Measurements from ENCODE around the gene TNFRSF8.

Gene TNFRSF8

DNA sequence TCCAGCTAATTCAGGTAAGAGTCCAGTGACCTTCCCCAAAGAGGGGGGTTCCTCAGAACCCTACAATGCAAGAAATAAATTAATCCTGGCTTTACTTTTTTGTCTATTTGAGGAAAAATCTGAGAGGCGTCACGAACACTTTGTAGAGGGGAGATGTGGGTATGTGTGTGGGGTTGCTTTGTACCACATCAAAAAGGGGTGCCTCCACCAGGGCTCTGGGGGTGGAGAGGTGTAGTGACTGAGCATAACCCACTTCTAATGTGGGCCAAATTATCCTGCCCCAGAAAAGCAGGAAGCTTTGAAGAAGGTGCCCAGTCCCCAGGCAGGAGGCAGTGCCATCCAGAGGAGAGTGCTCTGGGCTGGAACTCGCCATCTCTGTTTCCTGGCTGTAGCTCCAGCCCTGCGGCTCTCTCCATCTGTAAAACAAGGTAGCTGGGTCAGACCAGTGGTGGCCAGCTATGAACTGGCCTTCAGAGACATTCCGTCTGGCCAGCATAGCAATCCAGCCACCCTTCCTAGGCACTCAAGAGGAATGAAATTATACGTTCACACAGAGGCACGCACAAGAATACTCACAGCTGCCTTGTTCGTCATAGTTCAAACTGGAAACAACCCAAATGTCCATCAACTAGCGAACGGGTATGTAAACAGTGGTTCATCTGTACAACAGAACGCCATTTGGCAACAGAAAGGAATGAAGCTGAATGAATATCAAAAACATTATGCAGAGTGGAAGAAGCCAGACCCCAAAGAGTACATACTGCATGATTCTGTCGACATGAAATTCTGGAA is 58.3 kb downstream of the TNFRSF8 start:
- no peak for DNase-seq (ENCODE audit: low read depth)

DNA sequence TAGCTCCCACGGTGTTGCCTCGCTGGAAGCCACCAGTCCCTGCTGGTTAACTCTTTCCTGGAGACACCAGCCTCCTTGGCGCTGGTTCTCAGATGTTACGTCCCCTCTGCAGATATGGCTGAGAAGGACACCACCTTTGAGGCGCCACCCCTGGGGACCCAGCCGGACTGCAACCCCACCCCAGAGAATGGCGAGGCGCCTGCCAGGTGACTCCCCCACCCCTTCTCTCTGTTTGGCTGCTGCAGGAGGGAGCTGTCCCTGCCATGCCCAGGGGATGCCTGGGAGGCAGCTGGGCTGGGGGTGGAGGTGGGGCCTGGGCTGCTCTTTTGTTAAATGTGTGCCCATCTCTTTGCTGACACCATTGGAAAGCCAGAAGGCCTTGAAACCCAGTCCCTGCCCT is 60.1 kb downstream of the TNFRSF8 start:
- no peak for DNase-seq (ENCODE audit: low read depth)

DNA sequence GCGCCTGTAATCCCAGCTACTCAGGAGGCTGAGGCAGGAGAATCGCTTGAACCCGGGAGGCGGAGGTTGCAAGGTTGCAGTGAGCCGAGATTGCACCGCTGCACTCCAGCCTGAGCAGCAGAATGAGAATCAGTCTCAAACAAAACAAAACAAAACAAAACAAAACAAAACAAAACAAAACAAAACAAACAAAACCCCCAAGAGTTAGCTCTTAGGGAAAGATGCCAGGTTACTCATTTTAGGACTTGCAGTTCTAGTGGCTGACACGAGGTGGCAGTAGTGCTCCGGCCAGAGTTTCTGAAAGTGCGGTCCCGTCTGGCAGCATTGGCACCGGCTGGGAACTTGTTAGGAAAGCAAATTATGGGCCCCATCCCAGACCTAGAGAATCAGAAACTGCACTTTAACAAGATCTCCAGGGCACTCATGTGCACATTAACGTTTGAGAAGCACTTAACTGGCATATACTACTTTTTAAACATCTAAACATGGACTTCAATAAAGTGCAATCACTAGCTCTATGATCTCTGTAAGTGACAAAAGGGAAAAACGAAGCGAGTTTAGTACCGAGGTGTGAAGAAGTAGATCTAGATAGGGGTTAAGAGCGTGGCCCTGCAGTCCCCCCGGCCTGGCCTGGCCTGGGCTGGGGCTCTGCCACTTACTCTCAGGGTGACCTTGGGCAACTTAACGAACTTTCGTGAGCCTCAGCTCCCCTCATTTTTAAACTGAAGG is 61.8 kb downstream of the TNFRSF8 start:
- peak; percentile 67 for DNase-seq (ENCODE audit: low read depth)

DNA sequence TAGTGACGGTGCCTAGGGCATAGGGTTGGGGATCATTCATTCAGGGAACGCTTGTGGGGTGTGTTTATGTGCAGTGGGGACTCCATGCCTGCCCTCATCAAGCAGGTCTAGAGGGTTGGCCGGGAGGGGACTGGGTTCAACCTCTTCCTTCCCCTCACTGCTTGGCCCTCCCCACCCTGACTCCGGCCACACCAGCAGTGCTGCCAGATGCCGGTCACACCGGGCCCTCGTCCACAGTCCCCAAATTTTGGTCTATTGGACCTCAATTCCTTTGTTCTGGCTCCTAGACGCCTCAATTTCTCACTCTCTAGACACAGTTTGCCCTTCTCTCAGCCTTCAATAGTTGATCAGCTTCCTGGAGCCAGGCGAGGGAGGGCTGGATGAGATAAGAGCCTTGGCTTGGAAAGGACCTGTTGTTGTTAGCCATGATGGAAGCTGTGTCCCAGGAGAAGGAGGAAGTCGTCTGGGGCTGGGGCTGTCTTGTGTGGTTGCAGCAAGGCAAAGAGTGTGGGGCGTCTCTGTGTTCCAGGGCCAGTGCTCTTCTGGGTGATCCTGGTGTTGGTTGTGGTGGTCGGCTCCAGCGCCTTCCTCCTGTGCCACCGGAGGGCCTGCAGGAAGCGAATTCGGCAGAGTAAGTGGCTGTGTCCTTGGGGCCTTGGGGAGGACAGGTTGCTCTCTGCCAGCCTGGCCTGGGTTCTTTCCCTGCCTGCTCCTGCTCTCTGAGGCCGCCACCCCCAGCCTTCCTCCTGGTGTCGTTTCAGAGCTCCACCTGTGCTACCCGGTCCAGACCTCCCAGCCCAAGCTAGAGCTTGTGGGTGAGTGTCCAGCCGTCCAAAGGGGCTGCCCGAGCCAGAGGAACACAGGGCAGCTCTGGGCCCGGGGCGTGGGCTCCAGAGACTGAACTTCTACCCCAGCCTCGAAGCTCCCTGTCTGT is 62.6 kb downstream of the TNFRSF8 start:
- no peak for DNase-seq (ENCODE audit: low read depth)

DNA sequence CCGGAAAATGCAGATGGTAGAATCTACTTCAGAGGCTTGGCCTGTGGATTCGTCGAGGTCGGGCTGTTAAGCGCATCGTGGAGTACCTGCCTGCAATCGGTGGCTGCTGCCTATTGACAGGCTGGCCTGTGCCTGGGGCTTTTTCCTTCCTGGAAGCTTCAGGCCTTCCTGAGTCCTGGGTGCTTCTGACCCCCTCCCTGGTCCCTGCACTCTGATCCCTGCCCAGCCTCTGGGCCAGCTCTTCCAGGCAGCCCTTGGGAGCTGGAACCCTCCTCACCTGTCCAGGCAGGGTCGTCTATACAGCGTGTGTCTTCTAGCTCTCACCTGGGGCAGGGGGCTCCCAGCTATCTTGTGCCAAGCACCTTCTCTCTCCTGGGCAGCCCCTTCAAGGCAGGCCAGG is 63.7 kb downstream of the TNFRSF8 start:
- no peak for DNase-seq (ENCODE audit: low read depth)

DNA sequence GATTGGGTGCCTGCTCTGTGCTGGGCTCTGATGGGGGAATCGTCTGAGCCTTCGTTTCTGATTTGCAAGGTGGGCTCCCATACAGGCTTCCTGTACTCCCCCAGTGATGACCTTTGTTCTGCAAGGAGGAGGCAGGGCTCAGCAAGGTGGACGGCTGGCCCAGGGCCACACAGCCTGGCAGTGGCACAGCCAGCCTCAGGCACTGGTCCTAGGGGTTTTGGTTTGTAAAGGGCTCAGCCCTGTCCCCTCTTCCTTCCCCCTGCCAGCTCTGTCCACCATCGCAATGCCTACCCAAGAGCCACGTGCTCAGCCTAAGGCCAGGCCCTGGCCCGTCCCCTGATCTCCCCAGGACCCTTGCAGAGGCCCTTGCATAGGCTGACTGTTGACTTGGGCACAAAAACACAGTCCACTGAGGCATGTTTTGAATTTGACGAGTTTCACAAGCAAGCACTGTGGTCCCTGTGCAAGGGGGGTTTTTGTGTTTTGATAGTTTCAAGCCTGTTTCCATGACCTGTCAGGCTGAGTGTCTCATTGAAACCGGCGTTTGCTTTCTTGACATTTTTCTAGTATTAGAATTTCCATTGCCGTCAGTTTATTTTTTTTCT is 64.2 kb downstream of the TNFRSF8 start:
- DNase-seq (ENCODE audit: low read depth) = no peak

DNA sequence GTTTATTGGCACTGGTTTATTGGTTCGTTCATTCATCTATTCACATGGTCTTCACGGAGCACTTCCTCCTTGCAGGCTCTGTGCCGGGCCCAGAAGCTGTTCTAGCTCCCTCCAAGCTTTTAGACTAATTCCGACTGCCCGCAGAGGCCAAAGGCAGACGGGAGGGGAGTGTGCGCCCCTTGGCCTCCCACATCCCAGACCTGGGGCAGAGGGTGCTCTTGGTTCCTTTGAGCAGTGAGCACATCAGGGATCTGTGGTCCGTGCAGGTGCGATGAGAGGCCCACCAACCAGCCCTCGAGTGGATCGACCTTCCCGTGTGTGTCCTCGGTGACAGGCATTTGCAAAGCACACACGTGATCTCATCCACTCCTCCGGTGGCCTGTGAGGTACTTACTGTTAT is 65.0 kb downstream of the TNFRSF8 start:
- no peak for DNase-seq (ENCODE audit: low read depth)

DNA sequence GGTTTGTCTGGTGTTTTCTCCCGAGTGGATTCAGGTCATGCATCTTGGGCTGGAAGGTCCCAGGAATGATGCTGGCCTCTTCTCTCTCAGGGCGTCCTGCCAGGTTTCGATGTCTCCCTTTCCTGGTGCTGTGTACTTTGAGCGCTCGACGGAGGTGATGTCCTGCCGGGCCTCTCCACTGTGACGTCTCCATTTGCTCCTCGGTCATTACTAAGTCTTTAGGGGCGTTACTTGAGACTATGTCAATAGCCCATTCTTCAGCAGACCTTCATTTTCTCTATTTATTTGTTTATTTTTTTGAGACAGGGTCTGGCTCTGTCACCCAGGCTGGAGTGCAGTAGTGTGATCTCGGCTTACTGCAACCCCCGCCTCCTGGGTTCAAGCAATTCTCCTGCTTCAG is 66.5 kb downstream of the TNFRSF8 start:
- DNase-seq (ENCODE audit: low read depth) = no peak

DNA sequence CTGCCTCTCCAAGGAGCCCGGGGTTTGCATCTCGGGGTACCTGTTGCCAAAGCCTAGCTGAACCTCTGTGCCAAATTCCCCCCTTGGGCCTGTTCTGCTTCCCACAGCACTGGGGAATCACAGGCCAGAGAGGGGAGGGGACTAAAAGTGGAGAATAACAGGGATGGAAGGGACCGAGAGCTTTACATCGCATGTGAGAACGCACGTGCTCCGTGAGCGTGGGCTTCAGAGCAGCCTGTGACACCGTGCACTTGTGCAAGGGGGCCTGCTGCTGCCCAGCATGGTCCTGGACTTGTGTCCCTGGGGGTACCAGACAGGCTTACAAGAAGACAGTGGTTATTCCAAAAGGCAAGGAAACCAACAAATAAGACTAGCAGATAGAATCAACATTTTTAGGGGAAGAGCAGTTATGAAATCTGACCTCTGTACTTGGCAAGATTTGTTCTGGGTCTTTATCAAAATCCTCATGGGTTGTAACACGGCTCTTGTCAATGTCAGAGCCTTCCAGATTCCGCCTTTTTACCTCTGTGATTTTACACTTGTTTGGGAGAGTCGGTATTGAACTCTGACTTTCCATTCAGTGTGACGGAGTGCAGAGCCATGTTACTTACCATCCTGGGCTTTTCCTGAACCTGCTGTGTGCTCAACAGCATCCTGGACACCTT is 67.5 kb downstream of the TNFRSF8 start:
- DNase-seq (ENCODE audit: low read depth) = no peak

DNA sequence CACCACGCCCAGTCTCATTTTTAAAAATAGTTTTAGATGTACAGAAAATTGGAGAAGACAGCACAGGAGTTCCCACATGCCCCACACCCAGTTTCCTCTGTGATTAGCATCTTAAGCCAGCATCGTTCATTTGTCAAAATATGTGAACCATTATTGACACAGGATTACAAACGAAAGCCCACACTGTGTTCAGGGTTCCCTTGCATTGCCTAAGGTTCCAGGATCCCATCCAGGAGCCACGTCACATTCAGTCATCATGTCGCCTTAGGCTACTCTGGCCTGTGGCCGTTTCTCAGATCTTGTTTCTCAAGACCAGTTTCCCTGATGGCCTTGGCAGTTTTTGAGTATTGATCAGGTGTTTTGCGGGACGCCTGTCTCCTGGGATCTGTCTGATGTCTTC is 69.0 kb downstream of the TNFRSF8 start:
- no peak for DNase-seq (ENCODE audit: low read depth)

DNA sequence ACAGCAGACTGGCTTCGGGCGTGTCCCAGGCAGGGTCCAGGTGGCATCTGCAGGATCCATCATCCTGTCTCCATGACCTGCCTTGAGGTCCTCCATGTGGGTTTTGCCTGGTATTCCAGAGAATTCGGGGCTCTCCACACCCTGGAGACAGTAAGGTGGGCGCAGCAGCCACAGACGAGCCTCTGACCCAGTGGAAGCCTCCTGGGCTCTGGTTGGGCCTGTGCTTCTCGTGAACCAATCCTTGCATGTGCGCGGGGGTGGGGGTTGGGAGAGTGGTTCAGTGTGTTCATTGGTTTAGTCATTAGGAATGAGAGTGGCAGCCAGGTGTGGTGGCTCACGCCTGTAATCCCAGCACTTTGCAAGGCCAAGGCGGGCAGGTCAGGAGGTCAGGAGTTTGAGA is 71.6 kb downstream of the TNFRSF8 start:
- DNase-seq (ENCODE audit: low read depth) = no peak

DNA sequence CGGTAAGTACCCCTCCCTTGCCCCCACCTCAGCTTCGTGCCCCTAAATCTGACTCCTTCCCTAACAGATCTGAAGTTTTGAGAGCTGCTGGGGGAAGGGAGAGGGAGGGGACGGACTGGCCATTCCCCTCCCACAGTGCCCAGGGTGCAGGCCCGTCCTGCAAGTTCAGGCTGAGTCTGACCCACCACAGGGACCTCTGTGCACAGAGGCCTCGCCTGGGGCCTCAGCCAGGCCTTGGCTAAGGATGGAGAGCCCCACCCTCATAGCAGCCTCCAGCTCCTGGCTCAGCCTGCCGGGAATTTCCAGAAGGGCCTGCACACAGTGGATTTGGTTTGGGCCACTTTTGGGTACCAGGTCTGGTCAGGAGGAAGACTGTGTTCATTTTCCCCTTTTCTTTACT is 72.5 kb downstream of the TNFRSF8 start:
- no peak for DNase-seq (ENCODE audit: low read depth)

DNA sequence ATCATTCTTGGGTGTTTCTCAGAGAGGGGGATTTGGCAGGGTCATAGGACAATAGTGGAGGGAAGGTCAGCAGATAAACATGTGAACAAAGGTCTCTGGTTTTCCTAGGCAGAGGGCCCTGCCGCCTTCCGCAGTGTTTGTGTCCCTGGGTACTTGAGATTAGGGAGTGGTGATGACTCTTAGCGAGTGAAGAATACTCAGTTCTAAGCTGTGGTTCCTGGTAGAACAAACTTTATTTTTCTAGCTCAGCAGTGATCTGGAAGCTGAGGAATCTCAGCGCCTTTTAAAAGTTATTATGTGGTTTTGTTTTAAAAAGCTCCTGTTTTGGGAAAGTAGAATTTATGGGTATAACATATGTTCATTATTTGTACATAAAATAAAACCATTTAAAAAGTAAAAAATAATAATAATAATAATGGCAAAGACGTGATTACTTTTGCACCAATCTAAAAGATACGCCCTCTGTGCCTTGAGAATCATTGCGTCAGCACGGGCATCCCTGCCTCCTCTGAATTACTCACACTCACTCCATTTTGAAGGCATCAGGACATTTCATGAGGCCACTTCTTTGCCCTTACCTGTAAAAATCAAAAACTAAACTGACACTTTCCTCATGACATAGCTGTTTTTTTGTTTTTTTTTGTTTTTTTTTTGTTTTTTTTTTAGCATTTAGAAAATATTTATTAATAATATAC is 74.0 kb downstream of the TNFRSF8 start:
- no peak for DNase-seq (ENCODE audit: low read depth)

DNA sequence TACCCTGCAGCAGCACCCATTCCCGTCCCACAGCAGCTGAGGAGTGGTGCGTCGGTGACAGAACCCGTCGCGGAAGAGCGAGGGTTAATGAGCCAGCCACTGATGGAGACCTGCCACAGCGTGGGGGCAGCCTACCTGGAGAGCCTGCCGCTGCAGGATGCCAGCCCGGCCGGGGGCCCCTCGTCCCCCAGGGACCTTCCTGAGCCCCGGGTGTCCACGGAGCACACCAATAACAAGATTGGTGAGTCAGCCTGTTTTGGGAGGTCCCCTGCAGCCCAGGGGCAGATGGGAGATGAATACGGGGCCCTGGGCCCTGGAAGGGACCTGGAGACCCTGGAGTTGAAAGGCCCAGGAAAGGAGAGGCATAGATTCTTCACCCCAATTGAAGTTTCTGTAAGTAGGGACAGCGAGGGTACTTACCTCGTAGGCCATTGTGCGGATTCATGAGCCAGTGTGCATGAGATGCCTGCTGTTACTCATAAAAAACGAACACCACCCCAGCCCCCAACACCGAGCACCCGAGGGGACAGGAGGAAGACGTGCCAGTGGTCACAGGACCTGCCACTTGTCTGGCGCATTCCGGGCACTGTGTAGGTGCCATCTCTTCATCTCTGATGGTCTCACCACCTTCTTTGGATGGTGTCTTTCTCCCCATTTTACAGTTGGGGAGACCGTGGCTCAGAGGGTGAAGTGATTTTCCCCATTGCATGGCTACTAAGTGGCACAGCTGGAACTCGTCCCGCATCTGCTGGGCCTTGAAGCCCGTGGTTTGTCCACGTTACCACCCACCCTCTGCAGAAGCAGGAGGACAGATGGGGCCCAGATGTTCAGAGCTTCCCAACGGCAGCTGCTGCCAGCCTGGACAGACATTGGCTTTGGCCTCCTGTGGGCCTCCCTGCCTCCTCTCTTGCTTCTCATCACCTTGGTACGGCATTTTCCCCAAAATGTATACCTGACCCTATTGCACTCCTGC is 75.4 kb downstream of the TNFRSF8 start:
- DNase-seq (ENCODE audit: low read depth) = no peak

DNA sequence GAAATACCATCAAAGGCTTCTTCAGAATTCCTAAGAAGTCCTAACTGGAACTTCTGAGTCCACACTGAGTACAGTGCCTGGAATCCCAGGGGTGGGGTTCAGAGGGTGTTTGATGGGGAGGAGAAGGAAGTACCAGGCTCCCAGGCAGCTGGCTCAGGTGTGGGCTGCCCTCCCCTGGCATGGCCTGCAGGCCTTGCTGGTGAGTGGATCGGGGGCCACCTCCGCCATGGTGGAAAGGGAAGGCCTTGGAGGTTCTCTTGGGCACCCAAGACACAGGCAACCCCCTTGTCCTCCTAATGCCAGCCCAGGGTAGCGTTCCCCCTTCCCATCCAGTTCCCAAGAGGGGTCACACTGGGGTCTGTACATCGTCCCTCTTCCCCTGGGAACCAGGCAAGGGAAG is 76.9 kb downstream of the TNFRSF8 start:
- no peak for DNase-seq (ENCODE audit: low read depth)

DNA sequence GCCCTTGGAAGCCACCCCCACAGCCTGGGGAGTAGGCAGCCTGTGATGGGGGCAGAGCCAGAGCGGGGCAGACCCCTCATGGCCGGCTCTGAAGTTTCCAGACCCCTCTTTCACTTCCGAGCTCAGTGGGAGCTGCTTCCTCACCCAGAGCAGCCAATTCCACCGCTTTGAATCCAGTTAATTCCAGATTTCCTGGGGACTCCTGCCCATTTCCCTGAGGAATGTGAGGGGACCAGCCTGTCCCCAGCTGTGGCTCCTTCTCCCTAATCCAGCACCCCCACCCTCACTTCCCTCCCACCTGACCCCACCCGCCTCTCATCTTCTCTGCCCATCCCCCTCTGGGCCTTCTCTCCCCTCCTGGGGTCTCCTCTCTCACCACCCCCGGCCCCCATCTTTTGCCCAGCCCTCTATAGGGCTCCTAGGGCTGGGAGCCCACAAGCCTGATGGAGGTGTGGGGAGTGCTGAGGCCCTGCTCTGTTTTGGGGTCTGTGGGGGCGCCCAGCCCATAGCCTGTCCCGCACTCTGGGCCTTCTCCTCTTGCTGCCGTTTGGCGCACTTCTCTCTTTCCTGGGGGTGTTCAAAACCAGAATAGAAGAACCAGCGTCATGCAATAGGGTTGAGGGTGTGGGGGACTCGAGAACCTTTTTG is 77.5 kb downstream of the TNFRSF8 start:
- no peak for DNase-seq (ENCODE audit: low read depth)

DNA sequence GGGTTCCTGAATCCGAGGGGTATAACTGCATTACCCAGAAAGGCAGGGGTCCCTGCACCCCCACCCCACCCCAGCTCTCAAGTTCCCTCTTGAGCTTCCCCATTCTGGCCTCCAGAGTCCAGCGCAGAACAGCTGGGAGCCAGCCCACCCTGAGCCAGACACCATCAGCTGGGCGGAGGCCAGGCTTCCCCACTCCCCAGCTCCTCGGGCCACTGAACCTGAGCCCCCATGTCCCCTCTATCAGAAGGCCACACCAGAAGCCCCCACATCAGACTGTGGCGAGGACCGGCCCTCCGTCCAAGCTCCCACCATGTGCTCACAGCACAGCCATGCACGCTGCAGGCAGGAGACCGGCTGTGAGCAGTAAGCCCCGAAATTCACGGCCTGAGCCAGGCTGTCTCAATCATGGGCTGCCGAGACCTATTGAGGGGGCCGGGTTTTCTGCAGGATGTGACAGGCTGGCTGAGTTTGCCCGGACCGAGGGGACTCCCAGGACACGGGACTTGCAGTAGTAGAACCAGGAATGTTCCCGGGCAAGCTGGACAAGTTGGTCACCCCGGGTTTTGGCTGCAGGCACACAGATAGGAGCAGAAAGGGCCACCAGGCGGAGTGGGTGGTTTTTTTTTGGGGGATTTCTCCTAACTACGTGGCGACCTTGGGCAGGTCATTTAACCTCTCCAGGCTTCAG is 78.2 kb downstream of the TNFRSF8 start:
- DNase-seq (ENCODE audit: low read depth) = no peak

DNA sequence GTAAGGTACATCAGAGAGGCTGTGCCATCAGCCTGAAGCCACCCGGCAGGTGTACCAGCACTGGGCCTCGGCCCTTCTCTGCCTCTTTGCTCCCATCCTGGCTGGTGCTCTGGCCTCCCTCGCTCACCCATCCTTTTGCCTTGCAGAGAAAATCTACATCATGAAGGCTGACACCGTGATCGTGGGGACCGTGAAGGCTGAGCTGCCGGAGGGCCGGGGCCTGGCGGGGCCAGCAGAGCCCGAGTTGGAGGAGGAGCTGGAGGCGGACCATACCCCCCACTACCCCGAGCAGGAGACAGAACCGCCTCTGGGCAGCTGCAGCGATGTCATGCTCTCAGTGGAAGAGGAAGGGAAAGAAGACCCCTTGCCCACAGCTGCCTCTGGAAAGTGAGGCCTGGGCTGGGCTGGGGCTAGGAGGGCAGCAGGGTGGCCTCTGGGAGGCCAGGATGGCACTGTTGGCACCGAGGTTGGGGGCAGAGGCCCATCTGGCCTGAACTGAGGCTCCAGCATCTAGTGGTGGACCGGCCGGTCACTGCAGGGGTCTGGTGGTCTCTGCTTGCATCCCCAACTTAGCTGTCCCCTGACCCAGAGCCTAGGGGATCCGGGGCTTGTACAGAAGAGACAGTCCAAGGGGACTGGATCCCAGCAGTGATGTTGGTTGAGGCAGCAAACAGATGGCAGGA is 79.2 kb downstream of the TNFRSF8 start:
- DNase-seq (ENCODE audit: low read depth) = no peak
